ENCODE measurements around the gene S1PR1. TPM values are rescaled to one million over a fixed set of nuclear protein-coding genes. Genes with fewer than 3 reads are reported as not detected.
"Not testable (repeated sequence)": the region's sequence is repeated elsewhere in the genome, so short reads cannot be mapped to it uniquely, and the experiment has no call there.

Gene S1PR1
- total and polyA plus RNA-seq, 3 experiments from 2014 or later = 118 to 203 (median 123) TPM

DNA sequence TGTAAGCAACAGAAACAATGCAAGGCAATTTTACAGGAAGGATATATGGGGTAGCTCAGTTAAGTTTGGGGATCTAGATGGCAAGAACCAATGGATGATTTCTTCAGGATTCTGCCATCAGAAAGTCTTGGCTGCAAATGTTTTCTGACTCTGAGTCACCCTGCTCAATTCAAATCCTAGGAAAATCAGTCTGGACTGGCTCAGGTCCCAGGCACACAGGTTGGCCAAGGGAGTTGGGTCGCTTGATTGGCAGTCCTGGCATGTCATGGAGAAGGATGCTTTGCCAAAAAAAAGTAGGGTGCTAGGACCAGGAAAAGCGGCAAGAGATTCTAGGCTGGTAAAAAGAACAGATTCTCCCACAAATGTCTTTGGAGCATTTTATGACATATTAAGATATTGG lies 28.9 kb upstream of the S1PR1 start:
- H3K27ac ChIP-seq (ENCODE audit: low read depth, low read length) = no peak overlapping the region
- Mint-ChIP-seq H3K4me3 (no peak overlapping the region), H3K36me3 (no peaks in the 10 kb centered on the region), H3K9me3 (no peaks in the 10 kb centered on the region), H3K27me3 (no peaks in the 10 kb centered on the region), H3K4me1 (no peaks in the 10 kb centered on the region), H3K27ac (no peak overlapping the region)
- DNase-seq = no peak
- no peaks in the 10 kb centered on the region for H3K27me3 ChIP-seq (ENCODE audit: insufficient read depth, low read length, poor library complexity, severe bottlenecking)
- no peaks in the 10 kb centered on the region for H3K9me3 ChIP-seq (ENCODE audit: low read length)
- H3K36me3 ChIP-seq (ENCODE audit: insufficient read depth, low read length) = no peaks in the 10 kb centered on the region
- CTCF ChIA-PET = no interaction called here
- POLR2A ChIA-PET = no interaction called here
- H3K4me1 ChIP-seq (ENCODE audit: insufficient read depth, low read length) = no peaks in the 10 kb centered on the region
- no peak overlapping the region for H3K4me3 ChIP-seq (ENCODE audit: low read length)

DNA sequence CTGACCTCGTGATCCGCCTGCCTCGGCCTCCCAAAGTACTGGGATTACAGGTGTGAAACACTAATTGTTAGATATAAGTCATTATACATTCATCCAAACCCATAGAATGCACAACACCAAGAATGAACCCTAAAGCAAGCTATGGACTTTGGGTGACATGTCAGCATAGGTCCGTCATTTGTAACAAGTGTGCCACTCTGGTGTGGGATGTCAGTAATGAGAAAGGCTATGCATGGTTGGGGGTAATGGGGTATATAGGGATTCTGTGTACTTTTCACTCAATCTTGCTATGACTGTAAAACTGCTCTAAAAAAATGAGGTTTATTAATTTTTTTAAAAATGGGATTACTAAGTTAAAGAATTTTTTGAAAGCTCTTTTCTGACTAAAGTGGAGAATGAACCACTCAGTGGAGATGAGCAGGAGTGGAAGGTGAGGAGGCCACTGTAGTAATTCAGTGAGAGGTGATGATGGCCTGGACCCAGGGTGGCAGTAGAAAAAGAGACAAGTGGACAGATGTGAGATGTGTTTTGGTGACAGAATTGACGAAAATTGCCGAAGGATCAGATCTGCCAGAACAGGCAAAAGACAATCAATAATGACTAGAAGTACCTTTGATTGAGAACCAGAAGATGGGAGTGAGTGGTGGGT lies 21.3 kb upstream of the S1PR1 start:
- no peak for DNase-seq
- peaks cover 0 to 8% (median 4%) of the 10 kb centered on the region in 3 donors for H3K36me3 Mint-ChIP-seq
- H3K36me3 ChIP-seq (ENCODE audit: insufficient read depth, low read length) = no peaks in the 10 kb centered on the region
- H3K4me3 Mint-ChIP-seq = no peak overlapping the region
- no peaks in the 10 kb centered on the region for H3K9me3 Mint-ChIP-seq
- H3K27ac ChIP-seq (ENCODE audit: low read depth, low read length) = no peak overlapping the region
- no peaks in the 10 kb centered on the region for H3K4me1 ChIP-seq (ENCODE audit: insufficient read depth, low read length)
- peaks cover 2 to 7% (median 5%) of the 10 kb centered on the region in 3 donors for H3K4me1 Mint-ChIP-seq
- no peak overlapping the region for H3K4me3 ChIP-seq (ENCODE audit: low read length)
- H3K27ac Mint-ChIP-seq = no peak overlapping the region
- H3K27me3 ChIP-seq (ENCODE audit: insufficient read depth, low read length, poor library complexity, severe bottlenecking) = no peaks in the 10 kb centered on the region
- CTCF ChIA-PET = interaction anchor here (1.0 kb wide), 1 partner anchor 94 kb away, joined by 3 read pairs; no protein-coding TSS in a partner anchor
- no peaks in the 10 kb centered on the region for H3K27me3 Mint-ChIP-seq
- H3K9me3 ChIP-seq (ENCODE audit: low read length) = no peaks in the 10 kb centered on the region
- POLR2A ChIA-PET = interaction anchor here (0.6 kb wide), 1 partner anchor 23 kb away, joined by 4 read pairs; no protein-coding TSS in a partner anchor

DNA sequence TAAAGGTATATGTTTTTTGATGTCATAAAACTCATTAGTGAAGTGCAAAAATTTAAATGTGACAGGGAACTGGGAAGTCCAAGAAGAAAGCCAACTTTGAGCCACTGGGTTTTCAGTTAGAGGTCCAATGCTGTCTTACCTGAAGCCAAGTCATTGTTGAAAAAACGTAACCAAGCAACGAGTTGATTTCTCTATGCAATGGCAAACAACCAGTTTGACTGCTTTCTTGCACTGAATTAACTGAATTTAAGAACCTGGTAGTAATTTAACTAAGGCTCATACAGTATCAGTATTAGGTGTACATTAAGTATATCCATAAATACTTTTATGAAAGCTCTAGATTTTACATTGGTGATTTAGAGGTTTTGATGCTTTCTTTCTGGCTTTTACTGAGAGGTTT lies 20.2 kb upstream of the S1PR1 start:
- Mint-ChIP-seq H3K9me3 (no peaks in the 10 kb centered on the region), H3K36me3 (peaks cover 0 to 8% (median 4%) of the 10 kb centered on the region in 3 donors), H3K27ac (no peak overlapping the region), H3K4me3 (no peak overlapping the region), H3K4me1 (peaks cover 7 to 16% (median 15%) of the 10 kb centered on the region in 3 donors), H3K27me3 (no peaks in the 10 kb centered on the region)
- Histone ChIP-seq H3K27me3 (ENCODE audit: insufficient read depth, low read length, poor library complexity, severe bottlenecking) (no peaks in the 10 kb centered on the region), H3K27ac (ENCODE audit: low read depth, low read length) (no peak overlapping the region), H3K36me3 (ENCODE audit: insufficient read depth, low read length) (no peaks in the 10 kb centered on the region), H3K4me1 (ENCODE audit: insufficient read depth, low read length) (no peaks in the 10 kb centered on the region), H3K4me3 (ENCODE audit: low read length) (no peak overlapping the region), H3K9me3 (ENCODE audit: low read length) (no peaks in the 10 kb centered on the region)
- CTCF ChIA-PET = no interaction called here
- DNase-seq = no peak
- POLR2A ChIA-PET = interaction anchor here (0.5 to 0.7 kb wide), 2 partner anchors 77 to 299 kb away, joined by 3 to 4 read pairs; no protein-coding TSS in a partner anchor

DNA sequence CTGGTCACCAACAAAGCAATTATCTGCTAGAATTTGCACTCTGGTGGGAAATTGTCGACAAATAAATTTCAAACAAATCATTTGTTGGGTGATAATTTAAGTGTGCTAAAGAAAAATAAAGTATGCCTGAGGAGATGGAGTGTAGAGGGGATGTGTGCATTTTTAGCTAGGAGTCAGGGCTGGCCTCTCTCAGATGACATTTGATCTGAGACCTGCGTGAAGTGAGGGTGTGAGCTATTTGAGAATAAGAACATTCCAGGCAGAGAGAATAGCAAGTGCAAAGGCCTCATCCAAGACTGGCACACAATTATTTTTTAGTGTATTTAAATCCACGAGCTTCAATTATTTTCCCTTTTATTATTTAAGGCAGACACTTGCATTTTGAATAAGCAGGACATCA lies 19.7 kb upstream of the S1PR1 start:
- Histone ChIP-seq H3K4me1 (ENCODE audit: insufficient read depth, low read length) (no peaks in the 10 kb centered on the region), H3K36me3 (ENCODE audit: insufficient read depth, low read length) (no peaks in the 10 kb centered on the region), H3K9me3 (ENCODE audit: low read length) (no peaks in the 10 kb centered on the region), H3K27me3 (ENCODE audit: insufficient read depth, low read length, poor library complexity, severe bottlenecking) (no peaks in the 10 kb centered on the region), H3K4me3 (ENCODE audit: low read length) (no peak overlapping the region), H3K27ac (ENCODE audit: low read depth, low read length) (no peak overlapping the region)
- Mint-ChIP-seq H3K36me3 (peaks cover 0 to 8% (median 4%) of the 10 kb centered on the region in 3 donors), H3K9me3 (no peaks in the 10 kb centered on the region), H3K4me3 (no peak overlapping the region), H3K27ac (no peak overlapping the region), H3K4me1 (peaks cover 12 to 21% (median 20%) of the 10 kb centered on the region in 3 donors), H3K27me3 (no peaks in the 10 kb centered on the region)
- CTCF ChIA-PET = no interaction called here
- DNase-seq = no peak
- POLR2A ChIA-PET = interaction anchor here (0.5 to 0.7 kb wide), 2 partner anchors 78 to 300 kb away, joined by 3 to 4 read pairs; no protein-coding TSS in a partner anchor

DNA sequence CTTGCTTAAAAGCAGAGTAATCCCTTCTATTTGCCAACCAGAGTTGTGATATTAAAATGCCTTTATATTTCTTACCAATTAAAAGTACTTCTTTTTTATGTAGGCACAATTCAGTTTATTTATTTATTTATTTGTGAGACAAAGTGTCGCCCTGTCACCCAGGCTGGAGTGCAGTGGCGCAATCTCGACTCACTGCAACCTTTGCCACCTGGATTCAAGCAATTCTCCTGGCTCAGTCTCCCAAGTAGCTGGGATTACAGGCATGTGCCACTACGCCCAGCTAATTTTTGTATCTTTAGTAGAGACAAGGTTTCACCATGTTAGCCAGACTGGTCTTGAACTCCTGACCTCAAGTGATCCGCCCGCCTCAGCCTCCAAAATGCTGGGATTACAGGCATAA lies 17.9 kb upstream of the S1PR1 start:
- H3K4me3 ChIP-seq (ENCODE audit: low read length); DNase-seq; H3K4me3 Mint-ChIP-seq; POLR2A ChIA-PET; H3K9me3 Mint-ChIP-seq; H3K27me3 ChIP-seq (ENCODE audit: insufficient read depth, low read length, poor library complexity, severe bottlenecking); H3K27ac Mint-ChIP-seq; H3K27ac ChIP-seq (ENCODE audit: low read depth, low read length); H3K4me1 ChIP-seq (ENCODE audit: insufficient read depth, low read length); H3K9me3 ChIP-seq (ENCODE audit: low read length); H3K36me3 ChIP-seq (ENCODE audit: insufficient read depth, low read length); H3K27me3 Mint-ChIP-seq; H3K36me3 Mint-ChIP-seq: not testable (repeated sequence)
- H3K4me1 Mint-ChIP-seq = peaks cover 13 to 23% (median 22%) of the 10 kb centered on the region in 3 donors
- CTCF ChIA-PET = interaction anchor here (0.6 kb wide), 1 partner anchor 9 kb away, joined by 3 read pairs; no protein-coding TSS in a partner anchor

DNA sequence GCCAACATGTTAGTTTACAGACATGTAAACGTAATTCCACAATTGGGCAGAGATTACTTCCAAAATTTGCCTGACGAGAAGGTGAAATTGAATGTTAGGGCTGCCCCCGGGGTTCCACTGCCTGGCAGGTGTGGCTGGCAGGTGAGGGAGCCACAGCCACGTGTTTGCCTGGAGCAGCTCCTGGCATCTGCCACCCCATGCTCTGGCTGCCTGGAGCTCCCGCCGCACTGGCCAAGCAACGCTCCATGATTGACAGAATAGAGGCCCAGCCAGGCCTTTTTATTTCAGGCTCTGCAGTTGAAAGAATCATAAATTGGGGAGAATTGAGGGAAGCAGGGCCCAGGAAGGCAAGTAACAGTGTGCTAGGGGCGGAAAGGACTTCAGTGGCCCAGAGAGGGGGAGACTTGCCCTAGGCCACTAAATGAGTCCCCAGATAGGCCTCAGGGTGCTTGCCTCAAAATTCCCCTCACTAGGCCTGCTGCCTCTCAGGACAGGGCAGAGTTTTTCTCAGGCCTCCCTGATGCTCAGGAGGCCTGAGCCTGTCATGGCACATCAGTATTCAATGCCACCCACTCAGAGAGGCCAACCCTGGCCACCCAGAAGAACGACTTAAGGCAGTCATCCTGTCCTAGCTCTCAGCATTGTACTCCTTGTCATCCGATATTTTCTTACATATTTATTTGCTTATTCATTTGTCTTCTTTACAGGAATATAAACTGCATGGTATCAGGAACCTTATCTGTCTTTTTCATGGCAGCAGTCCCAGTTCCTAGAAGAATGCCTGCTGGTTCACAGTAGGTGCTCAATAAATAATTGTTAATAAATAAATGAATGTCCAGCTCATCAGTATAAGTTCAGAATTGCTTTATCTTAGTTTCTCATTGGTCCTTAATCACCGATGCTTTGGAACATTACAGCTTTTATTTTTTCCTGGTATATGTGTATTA lies 16.6 kb upstream of the S1PR1 start:
- ChIA-PET POLR2A (no interaction called here), CTCF (no interaction called here)
- Histone ChIP-seq H3K27me3 (ENCODE audit: insufficient read depth, low read length, poor library complexity, severe bottlenecking) (no peaks in the 10 kb centered on the region), H3K4me1 (ENCODE audit: insufficient read depth, low read length) (no peaks in the 10 kb centered on the region), H3K4me3 (ENCODE audit: low read length) (no peak overlapping the region), H3K9me3 (ENCODE audit: low read length) (no peaks in the 10 kb centered on the region), H3K36me3 (ENCODE audit: insufficient read depth, low read length) (no peaks in the 10 kb centered on the region), H3K27ac (ENCODE audit: low read depth, low read length) (no peak overlapping the region)
- H3K4me1 Mint-ChIP-seq = peaks cover 11 to 19% (median 17%) of the 10 kb centered on the region in 3 donors
- no peak overlapping the region for H3K4me3 Mint-ChIP-seq
- no peaks in the 10 kb centered on the region for H3K9me3 Mint-ChIP-seq
- DNase-seq = no peak
- H3K36me3 Mint-ChIP-seq = peaks cover 0 to 5% (median 2%) of the 10 kb centered on the region in 3 donors
- H3K27me3 Mint-ChIP-seq = peaks cover 0 to 1% of the 10 kb centered on the region in 2 donors
- H3K27ac Mint-ChIP-seq = no peak overlapping the region

DNA sequence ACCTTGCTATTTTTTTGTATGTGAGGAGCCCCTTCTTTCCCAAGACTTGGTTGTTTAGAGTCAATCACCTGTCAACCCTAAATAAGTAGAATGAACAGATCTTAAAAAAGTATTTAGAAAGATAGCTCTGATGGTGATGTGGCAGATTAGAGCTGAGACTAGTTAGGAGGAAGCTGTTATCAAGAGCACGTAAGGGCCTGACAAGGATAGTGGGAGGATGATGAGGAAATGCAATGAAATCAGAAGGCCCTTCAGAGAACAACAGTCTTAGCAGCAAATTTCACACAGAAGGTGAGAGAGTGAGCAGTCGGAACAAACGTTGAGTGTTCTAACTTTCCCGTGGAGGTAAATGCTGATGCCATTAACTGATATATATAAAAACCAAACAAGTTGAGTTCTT lies 15.9 kb upstream of the S1PR1 start:
- H3K36me3 ChIP-seq (ENCODE audit: insufficient read depth, low read length) = no peaks in the 10 kb centered on the region
- H3K36me3 Mint-ChIP-seq = peaks cover 0 to 2% (median 1%) of the 10 kb centered on the region in 3 donors
- no peaks in the 10 kb centered on the region for H3K4me1 ChIP-seq (ENCODE audit: insufficient read depth, low read length)
- H3K27ac ChIP-seq (ENCODE audit: low read depth, low read length) = no peak overlapping the region
- DNase-seq = no peak
- peak overlapping the region in 1 of 7 donors; percentile 1 for H3K4me3 Mint-ChIP-seq
- peak overlapping the region in 1 of 8 donors; percentile 2 for H3K27ac Mint-ChIP-seq
- H3K27me3 ChIP-seq (ENCODE audit: insufficient read depth, low read length, poor library complexity, severe bottlenecking) = no peaks in the 10 kb centered on the region
- no peaks in the 10 kb centered on the region for H3K9me3 ChIP-seq (ENCODE audit: low read length)
- peaks cover 0 to 1% of the 10 kb centered on the region in 2 donors for H3K27me3 Mint-ChIP-seq
- POLR2A ChIA-PET = no interaction called here
- CTCF ChIA-PET = no interaction called here
- no peak overlapping the region for H3K4me3 ChIP-seq (ENCODE audit: low read length)
- no peaks in the 10 kb centered on the region for H3K9me3 Mint-ChIP-seq
- peaks cover 11 to 17% (median 16%) of the 10 kb centered on the region in 3 donors for H3K4me1 Mint-ChIP-seq

DNA sequence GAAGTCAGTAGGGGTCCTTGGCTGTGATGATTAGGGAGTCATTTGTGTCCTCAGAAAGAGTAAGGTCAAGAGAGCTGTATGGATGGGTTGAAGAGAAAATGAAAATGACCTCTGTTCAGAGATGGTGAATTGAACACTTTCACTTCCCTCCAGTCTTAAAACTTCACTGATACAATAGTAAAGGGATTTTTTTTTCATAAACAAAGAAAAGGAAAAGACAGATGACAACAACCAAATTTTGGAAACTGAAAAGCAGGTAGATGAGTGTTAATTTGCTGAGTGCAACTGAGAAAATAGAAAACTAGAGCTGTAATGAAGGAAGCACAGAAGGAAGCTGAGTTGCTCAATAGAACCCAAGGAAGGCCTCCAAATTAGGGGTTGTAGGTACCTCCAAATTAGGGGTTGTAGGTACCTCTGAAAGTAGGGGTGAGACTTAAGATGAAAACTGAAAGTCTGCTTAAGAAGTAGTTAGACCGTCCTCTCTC lies 14.8 kb upstream of the S1PR1 start:
- no peak for DNase-seq
- H3K4me3 Mint-ChIP-seq = peak overlapping the region in 6 of 7 donors; percentile 44 to 84 (median 56)
- H3K4me1 Mint-ChIP-seq = peaks cover 11 to 17% (median 15%) of the 10 kb centered on the region in 3 donors
- Histone ChIP-seq H3K9me3 (ENCODE audit: low read length) (no peaks in the 10 kb centered on the region), H3K27me3 (ENCODE audit: insufficient read depth, low read length, poor library complexity, severe bottlenecking) (no peaks in the 10 kb centered on the region), H3K4me1 (ENCODE audit: insufficient read depth, low read length) (no peaks in the 10 kb centered on the region), H3K4me3 (ENCODE audit: low read length) (no peak overlapping the region), H3K27ac (ENCODE audit: low read depth, low read length) (no peak overlapping the region), H3K36me3 (ENCODE audit: insufficient read depth, low read length) (no peaks in the 10 kb centered on the region)
- peak overlapping the region in 6 of 8 donors; percentile 16 to 95 (median 49) for H3K27ac Mint-ChIP-seq
- no peaks in the 10 kb centered on the region for H3K9me3 Mint-ChIP-seq
- ChIA-PET POLR2A (no interaction called here), CTCF (interaction anchor here (1.0 kb wide), 1 partner anchor 14 kb away, joined by 3 read pairs; no protein-coding TSS in a partner anchor)
- peaks cover 0 to 2% (median 0%) of the 10 kb centered on the region in 3 donors for H3K36me3 Mint-ChIP-seq
- H3K27me3 Mint-ChIP-seq = peaks cover 0 to 1% of the 10 kb centered on the region in 2 donors

All from CD8-positive, alpha-beta memory T cell (primary cell).